SK-N-MC (cell line): Measurements from ENCODE around the gene UNC13C.

ENCODE experiments used
- DNase-seq: peaks from one replicate; pipeline ENCODE4 v3.0.0-alpha.2; 2011; ENCODE audit warnings: low read depth, low spot score
- H3K27ac ChIP-seq: fragments of 200-600 bp; sonication (generic); 2 replicates; pipeline ENCODE4 v1.5.1; 2016; ENCODE audit warnings: mixed run types
- H3K36me3 ChIP-seq: fragments of 200-600 bp; sonication (generic); 2 replicates; pipeline ENCODE4 v1.6.1; 2017; ENCODE audit warnings: antibody characterized with exemption, low read length, mixed read lengths; ENCODE audit not compliant: insufficient read depth
- H3K4me3 ChIP-seq: fragments of 200-600 bp; sonication (generic); 2 replicates; pipeline ENCODE4 v1.5.1; 2016
- H3K9ac ChIP-seq: fragments of 200-600 bp; sonication (generic); 2 replicates; pipeline ENCODE4 v1.8.0; 2017; ENCODE audit warnings: mixed run types, mixed read lengths; ENCODE audit not compliant: insufficient read length
- H3K9me3 ChIP-seq: fragments of 200-600 bp; sonication (generic); 2 replicates; pipeline ENCODE4 v1.6.1; 2017; ENCODE audit warnings: low read depth, mild to moderate bottlenecking, antibody characterized with exemption, low read length, moderate library complexity, mixed read lengths
- EZH2 ChIP-seq: fragments of 200-600 bp; sonication (generic); IDR thresholded peaks from one replicate; pipeline ENCODE4 v1.6.1; 2017; ENCODE audit warnings: antibody characterized with exemption
- FOXP2 ChIP-seq: optimal IDR thresholded peaks from 2 replicates; pipeline ENCODE3; 2011; ENCODE audit warnings: mild to moderate bottlenecking, moderate library complexity; ENCODE audit not compliant: insufficient read depth; ENCODE audit errors: extremely low read length, control extremely low read depth
- POLR2AphosphoS5 ChIP-seq: IDR thresholded peaks from 2 replicates; pipeline ENCODE4 v1.6.1; 2012; ENCODE audit warnings: mild to moderate bottlenecking, low read depth, low read length, borderline replicate concordance

UNC13C gene

GRCh38 chr15:54559405-54560069 lies 581.3 kb downstream of the UNC13C start:
- peak; percentile 5 for DNase-seq
- TF ChIP-seq POLR2AphosphoS5 (no peak), EZH2 (no peak)
- Histone ChIP-seq H3K36me3 (no peaks in the 10 kb centered on the region), H3K27ac (no peak overlapping the region), H3K9ac (no peak overlapping the region), H3K4me3 (no peak overlapping the region), H3K9me3 (no peaks in the 10 kb centered on the region)

GRCh38 chr15:54560417-54560816 lies 582.2 kb downstream of the UNC13C start:
- DNase-seq = no peak
- Histone ChIP-seq H3K9ac (no peak overlapping the region), H3K4me3 (no peak overlapping the region), H3K9me3 (no peaks in the 10 kb centered on the region), H3K27ac (no peak overlapping the region), H3K36me3 (no peaks in the 10 kb centered on the region)
- TF ChIP-seq EZH2 (no peak), POLR2AphosphoS5 (no peak), FOXP2 (no peak)

GRCh38 chr15:54564166-54564565 lies 585.9 kb downstream of the UNC13C start:
- H3K27ac ChIP-seq = no peak overlapping the region
- no peak for TF ChIP-seq FOXP2
- TF ChIP-seq EZH2 = no peak
- TF ChIP-seq POLR2AphosphoS5 = no peak
- H3K36me3 ChIP-seq = no peaks in the 10 kb centered on the region
- no peak overlapping the region for H3K9ac ChIP-seq
- no peak overlapping the region for H3K4me3 ChIP-seq
- H3K9me3 ChIP-seq = no peaks in the 10 kb centered on the region
- no peak for DNase-seq

- no peak for TF ChIP-seq POLR2AphosphoS5
- no peak for TF ChIP-seq FOXP2
- TF ChIP-seq EZH2 = no peak
- no peak for DNase-seq
- no peak overlapping the region for H3K4me3 ChIP-seq
- no peak overlapping the region for H3K9ac ChIP-seq
- no peaks in the 10 kb centered on the region for H3K9me3 ChIP-seq
- no peaks in the 10 kb centered on the region for H3K36me3 ChIP-seq
- no peak overlapping the region for H3K27ac ChIP-seq
Measured at GRCh38 chr15:54566654-54567053, 588.4 kb downstream of the UNC13C start.

GRCh38 chr15:54567408-54568035 lies 589.3 kb downstream of the UNC13C start:
- DNase-seq = no peak
- no peak overlapping the region for H3K9ac ChIP-seq
- no peak overlapping the region for H3K27ac ChIP-seq
- TF ChIP-seq EZH2 = no peak
- no peak for TF ChIP-seq FOXP2
- TF ChIP-seq POLR2AphosphoS5 = no peak
- no peak overlapping the region for H3K4me3 ChIP-seq
- no peaks in the 10 kb centered on the region for H3K36me3 ChIP-seq
- H3K9me3 ChIP-seq = no peaks in the 10 kb centered on the region

- DNase-seq = no peak
- Histone ChIP-seq H3K9ac (no peak overlapping the region), H3K9me3 (no peaks in the 10 kb centered on the region), H3K4me3 (no peak overlapping the region), H3K27ac (no peak overlapping the region), H3K36me3 (no peaks in the 10 kb centered on the region)
- TF ChIP-seq POLR2AphosphoS5 (no peak), FOXP2 (no peak), EZH2 (no peak)
Measured at GRCh38 chr15:54568381-54568780, 590.1 kb downstream of the UNC13C start.

GRCh38 chr15:54571576-54571975 lies 593.3 kb downstream of the UNC13C start:
- H3K27ac ChIP-seq = no peak overlapping the region
- no peak for DNase-seq
- TF ChIP-seq FOXP2 (no peak), POLR2AphosphoS5 (no peak), EZH2 (no peak)
- H3K9me3 ChIP-seq = no peaks in the 10 kb centered on the region
- H3K9ac ChIP-seq = no peak overlapping the region
- H3K4me3 ChIP-seq = no peak overlapping the region
- H3K36me3 ChIP-seq = no peaks in the 10 kb centered on the region

- Histone ChIP-seq H3K36me3 (no peaks in the 10 kb centered on the region), H3K27ac (no peak overlapping the region), H3K9me3 (no peaks in the 10 kb centered on the region), H3K9ac (no peak overlapping the region), H3K4me3 (no peak overlapping the region)
- no peak for DNase-seq
- TF ChIP-seq POLR2AphosphoS5 = no peak
- no peak for TF ChIP-seq FOXP2
- no peak for TF ChIP-seq EZH2
Measured at GRCh38 chr15:54575586-54575985, 597.3 kb downstream of the UNC13C start.

GRCh38 chr15:54576298-54576935 lies 598.2 kb downstream of the UNC13C start:
- no peaks in the 10 kb centered on the region for H3K36me3 ChIP-seq
- no peaks in the 10 kb centered on the region for H3K9me3 ChIP-seq
- H3K9ac ChIP-seq = no peak overlapping the region
- no peak overlapping the region for H3K27ac ChIP-seq
- H3K4me3 ChIP-seq = no peak overlapping the region
- TF ChIP-seq FOXP2 (no peak), EZH2 (no peak), POLR2AphosphoS5 (no peak)
- no peak for DNase-seq
